ENCODE results near the gene C6orf120. TPM values are rescaled to one million over a fixed set of nuclear protein-coding genes. Genes with fewer than 3 reads are reported as not detected.

The C6orf120 gene
- 47.7 and 55.5 TPM in 2 replicates for total RNA-seq (2014; rRNA removed; shearing (Covaris generic))

DNA sequence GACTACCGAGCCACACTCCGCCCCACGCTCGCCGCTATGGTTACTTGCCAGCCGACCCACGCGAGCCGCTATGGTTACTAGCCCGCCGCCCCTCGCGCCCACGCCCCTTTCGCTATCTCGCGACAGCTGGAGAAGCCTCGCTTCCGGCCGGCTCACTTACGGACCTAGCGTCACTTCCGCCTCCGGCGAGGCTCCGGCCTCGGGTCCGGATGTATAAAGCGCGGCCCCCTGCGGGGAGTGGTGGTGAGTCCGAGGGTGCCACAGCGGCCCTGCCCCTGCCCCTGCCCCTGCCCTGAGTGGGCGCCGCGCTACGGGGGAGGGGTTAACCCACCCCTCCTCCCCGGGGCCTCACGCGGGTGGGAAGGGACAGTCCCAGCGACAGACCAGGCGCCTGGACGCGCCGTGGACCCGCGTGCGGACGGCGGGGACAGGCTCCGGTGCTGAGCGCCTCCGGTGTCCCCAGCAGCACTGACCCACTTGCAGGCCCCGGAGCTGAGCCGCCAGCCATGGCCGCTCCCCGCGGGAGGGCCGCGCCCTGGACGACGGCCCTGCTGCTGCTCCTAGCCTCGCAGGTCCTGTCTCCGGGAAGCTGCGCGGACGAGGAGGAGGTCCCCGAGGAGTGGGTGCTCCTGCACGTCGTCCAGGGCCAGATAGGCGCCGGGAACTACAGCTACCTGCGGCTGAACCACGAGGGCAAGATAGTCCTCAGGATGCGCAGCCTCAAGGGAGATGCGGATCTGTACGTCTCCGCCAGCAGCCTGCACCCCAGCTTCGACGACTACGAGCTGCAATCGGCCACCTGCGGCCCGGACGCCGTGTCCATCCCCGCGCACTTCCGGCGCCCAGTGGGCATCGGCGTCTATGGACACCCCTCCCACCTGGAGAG lies at the start of gene C6orf120, which contains the start of gene WDR27:
Gene C6orf120, plus strand, starts transcription at position 173 of the 886 bp plus-strand sequence. Its CDS starts 334 bp downstream, at position 507.
Gene WDR27, minus strand, starts transcription at position 76 of the 886 bp plus-strand sequence. CDS start 13,024 bp downstream, outside the sequence.
- peak; percentile 96 for DNase-seq (ENCODE audit: low read depth)

DNA sequence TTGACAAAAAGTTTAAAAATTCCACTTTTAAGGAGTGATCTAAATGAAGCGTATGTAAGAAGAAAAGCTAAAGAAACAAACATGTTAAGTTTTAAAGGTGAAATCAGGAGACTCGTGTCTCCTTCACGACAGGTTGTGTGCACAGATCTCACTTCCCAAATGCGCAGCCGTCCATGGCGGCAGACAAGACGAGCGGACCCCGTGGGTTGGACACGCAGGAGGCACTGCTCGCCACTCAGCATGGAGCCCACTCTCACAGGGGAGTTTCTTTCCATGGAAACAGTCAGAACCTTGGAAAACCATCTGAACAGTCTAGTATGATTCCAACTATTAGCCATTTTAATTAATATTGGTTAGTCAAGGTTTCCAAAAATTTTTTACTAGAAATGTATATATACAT lies 49.0 kb upstream of the C6orf120 start:
- DNase-seq (ENCODE audit: low read depth): no peak

DNA sequence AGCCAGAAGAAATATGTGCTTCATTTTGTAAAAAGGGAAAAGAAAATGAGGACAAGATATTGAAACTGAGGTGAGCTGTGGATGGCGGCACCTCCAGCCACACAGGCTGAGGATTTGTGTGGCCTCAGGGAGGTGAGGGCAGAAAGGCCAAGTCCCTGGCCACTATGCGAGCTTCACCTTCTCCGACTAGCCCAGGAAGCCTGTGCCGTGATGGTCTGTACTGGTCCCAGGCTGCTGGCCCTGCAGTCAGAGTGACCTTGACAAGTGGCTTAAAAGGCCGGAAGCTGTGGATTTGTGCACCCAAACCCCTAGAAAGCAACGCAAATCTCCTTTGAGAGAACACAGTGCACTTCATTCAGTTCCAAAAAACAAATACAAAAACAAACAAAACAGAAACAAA lies 48.2 kb upstream of the C6orf120 start:
- no peak for DNase-seq (ENCODE audit: low read depth)

GRCh38 chr6:169654598-169655391 lies 47.1 kb upstream of the C6orf120 start:
- peak; percentile 82 for DNase-seq (ENCODE audit: low read depth)

DNA sequence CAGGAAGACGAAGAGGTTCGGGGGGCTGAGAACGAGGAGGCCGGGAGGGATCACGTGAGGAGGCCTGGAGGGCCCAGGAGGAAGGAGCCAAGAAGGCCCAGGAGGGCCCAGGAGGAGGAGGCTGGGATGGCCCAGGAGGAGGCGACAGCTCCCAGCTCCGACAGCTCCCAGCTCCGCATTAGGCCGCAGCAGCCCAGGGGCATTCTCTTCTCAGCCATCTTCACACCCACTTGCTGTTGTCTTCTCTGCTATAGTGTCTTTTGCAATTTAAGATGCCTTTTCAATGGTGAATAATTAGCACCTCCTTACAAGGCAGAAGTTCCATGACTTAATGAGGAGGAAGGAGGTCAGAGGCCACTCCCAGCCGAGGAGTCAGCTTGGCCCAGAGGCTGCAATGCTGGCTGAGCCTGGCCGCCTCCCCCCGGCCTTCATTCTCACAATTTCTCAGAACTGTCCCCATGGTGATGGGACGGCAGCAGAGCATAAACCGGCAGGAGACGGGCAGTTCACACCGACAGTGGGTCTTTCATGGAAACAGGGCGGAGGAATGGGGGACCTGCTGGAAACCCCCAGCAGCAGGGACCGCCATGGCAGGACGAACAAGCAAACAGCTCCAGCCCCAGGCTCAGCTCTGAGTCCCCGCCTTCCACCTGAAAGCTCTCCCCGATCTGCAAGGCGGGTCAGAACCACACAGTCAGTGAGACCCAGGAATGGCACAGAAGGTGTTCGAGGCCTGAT lies 45.2 kb upstream of the C6orf120 start:
- no peak for DNase-seq (ENCODE audit: low read depth)

GRCh38 chr6:169657284-169657610 lies 44.7 kb upstream of the C6orf120 start:
- no peak for DNase-seq (ENCODE audit: low read depth)

DNA sequence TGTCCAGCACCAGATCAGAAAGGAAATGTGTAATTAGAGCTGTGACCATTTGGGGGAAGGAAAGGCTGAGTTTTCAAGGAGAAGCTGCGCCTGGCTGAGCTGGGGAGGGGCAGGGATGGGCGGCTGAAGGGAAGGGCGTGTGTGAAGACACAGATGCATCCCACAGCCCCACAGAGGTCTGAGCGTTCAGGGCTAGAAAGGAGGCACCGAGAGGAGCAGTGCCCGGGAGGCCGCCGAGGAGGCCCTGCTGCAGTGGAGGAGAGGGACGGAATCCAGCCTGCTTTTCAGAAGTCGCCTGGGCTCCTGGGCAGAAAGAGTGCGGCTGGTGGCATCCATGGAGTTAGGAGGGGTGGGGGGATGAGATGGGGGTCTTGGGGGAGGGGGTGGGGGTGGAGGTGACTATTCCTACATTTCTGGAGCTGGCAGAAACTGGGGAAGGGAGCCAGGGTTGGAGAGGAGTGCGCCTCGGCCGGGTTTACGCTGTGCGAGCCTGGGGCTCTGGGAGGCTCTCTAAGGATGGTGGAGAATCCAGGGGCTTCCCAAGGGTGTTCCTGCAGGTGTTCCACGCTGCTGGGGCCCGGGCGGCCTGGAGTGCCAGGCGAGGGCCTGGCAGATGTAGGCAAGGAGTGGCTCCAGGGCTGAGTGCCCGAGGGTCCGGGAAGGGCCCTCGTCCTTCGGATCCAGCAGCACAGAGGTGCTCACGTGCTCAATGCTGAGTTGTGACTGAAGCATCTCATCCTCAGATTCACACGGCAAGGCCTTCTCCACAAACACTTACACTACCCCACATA lies 41.9 kb upstream of the C6orf120 start:
- DNase-seq (ENCODE audit: low read depth): no peak

DNA sequence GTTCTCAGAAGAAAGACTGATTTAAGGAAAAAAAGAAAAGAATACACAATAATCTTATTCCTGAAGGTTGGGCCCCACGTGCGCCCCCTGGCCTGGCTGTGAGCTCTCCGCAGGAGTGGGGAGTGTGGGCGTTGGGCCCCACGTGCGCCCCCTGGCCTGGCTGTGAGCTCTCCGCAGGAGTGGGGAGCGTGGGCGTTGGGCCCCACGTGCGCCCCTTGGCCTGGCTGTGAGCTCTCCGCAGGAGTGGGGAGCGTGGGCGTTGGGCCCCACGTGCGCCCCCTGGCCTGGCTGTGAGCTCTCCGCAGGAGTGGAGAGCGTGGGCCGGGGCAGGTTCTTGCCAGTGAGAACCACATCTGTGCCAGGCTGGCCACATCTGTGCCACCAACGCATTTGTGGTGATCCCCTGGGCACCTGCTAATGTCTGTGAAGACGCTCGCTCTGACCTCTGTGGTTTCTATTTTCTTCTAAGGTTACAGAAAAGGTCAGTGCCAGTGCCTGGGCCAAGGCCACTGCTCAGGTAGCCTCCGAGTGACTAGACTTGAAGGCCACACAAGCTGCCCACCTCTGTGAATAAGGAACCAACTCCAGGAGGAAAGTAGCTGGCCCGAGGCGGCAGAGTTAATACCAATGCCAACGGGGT lies 41.1 kb upstream of the C6orf120 start:
- no peak for DNase-seq (ENCODE audit: low read depth)

DNA sequence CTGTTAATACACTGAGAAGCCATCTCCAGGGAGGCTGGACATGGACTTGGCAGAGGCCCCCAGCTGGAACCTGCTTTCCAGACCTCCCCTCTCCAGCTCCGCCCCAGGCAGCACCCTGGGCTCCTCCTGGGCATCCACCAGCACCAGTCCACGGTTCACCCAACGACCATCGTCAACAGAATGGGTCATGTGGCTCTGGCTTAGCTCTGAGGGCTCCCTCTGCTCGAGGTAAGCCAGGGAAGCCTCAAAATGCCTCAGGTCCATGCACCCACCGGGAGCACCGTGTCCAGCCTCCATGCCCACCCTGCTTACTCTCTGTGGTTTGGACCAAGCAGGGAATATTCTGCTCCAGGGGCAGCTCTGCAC lies 40.6 kb upstream of the C6orf120 start:
- DNase-seq (ENCODE audit: low read depth): no peak

GRCh38 chr6:169663468-169663867 lies 38.5 kb upstream of the C6orf120 start:
- no peak for DNase-seq (ENCODE audit: low read depth)

- DNase-seq (ENCODE audit: low read depth): no peak
Measured at GRCh38 chr6:169664227-169664626, 37.7 kb upstream of the C6orf120 start.

DNA sequence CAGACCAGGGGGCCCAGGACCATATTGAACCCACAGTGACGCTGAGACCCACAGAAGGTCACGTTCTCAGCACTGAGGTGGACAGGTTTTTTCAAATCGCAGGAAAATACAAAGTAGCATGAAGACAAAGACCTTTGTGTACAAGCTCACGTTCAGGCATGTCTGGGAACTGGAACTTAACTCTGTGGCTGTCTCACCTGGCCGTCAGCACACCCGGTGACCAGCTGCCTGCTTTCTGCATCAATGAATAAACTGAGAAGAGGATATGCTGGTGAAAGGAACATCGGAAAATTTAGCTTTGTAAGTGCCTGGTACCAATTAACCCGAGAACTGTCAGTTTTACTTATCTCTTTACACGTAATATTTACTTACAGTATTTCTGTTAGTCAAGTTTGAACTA lies 36.6 kb upstream of the C6orf120 start:
- no peak for DNase-seq (ENCODE audit: low read depth)

DNA sequence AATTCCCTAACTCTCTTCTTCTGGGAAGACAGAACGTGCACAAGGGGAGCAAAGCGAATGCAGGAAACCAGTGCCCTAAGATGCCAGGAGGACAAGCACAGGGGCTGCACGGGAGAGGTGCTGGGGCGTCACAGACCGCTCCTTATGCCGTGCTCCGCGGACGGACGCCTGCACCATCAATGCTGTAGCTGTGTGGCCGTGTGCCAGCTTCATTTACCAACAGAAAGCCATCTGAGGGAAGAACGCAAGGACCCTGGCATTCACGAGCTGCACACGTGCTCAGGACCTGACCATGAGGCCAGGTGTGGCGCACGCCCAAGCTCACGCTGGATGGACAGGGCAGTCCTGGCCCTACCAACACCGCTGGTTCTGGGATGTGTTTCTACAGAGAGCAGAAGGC lies 35.5 kb upstream of the C6orf120 start:
- no peak for DNase-seq (ENCODE audit: low read depth)

- DNase-seq (ENCODE audit: low read depth): no peak
Measured at GRCh38 chr6:169667716-169668115, 34.2 kb upstream of the C6orf120 start.

- DNase-seq (ENCODE audit: low read depth): no peak
Measured at GRCh38 chr6:169668203-169668847, 33.6 kb upstream of the C6orf120 start.

DNA sequence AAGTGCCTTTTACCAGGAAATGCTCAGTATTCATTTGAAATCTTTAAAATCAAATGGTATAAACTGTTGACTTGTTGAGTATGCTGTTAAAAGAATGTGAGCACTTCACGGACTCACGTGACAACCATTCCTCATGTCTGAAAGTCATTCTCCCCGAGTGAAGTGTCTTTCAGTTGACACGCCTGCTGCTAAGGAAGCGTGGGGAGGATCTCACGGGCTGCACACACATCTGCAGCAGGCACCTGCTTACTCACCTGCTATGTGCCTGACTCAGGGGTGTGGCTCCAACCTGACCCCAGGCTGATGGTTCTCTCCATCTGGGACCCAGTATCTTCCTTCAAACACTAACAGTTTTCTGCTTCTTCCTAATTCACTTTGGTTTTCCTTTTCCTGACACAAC lies 32.8 kb upstream of the C6orf120 start:
- no peak for DNase-seq (ENCODE audit: low read depth)

GRCh38 chr6:169669889-169670288 lies 32.0 kb upstream of the C6orf120 start:
- peak; percentile 6 for DNase-seq (ENCODE audit: low read depth)

- DNase-seq (ENCODE audit: low read depth): no peak
Measured at GRCh38 chr6:169671563-169671962, 30.4 kb upstream of the C6orf120 start.

DNA sequence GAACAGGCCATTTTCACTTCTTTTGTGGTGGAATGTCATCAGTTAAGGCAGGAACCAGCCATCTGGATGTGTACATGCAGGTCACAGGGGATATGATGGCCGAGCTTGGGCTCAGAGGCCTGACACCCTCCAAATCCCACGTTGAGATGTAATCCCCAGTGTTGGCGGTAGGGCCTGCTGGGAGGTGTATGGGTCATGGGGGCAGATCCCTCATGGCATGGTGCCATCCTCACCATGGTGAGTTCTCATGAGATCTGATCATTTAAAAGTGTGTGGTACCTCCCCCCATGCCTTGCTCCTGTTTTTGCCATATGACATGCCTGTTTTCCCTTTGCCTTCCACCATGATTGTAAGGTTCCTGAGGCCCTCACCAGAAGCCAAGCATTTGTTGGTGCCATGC lies 26.9 kb upstream of the C6orf120 start:
- no peak for DNase-seq (ENCODE audit: low read depth)

DNA sequence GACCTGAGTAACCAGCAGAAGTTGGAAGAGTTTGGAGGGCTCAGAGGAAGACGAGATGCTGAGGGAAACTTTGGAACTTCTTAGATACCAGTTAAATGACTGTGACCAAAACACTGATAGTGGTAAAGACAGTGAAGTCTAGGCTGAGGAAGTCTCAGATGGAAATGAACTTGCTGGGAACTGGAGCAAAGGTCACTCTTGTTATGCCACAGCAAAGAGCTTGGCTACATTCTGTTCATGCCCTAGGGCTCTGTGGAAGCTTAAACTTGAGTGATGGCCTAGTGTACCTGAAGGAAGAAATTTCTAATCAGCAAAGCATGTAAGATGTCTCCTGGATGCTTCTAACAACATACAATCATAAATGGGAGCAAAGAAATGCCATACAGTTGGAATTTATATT lies 24.8 kb upstream of the C6orf120 start:
- peak; percentile 50 for DNase-seq (ENCODE audit: low read depth)
